ENCODE data around the gene UBASH3A. TPM values are rescaled to one million over a fixed set of nuclear protein-coding genes. Genes with fewer than 3 reads are reported as not detected.

The UBASH3A gene
- total and polyA plus RNA-seq, 7 donors = 0.06 to 0.21 TPM; not detected in 5

- no peak for ATAC-seq
- intact Hi-C loops (cut with DNase I) = no loop called here
These were observed 34.1 kb downstream of the UBASH3A start for GRCh38 chr21:42437786-42438185.

GRCh38 chr21:42438316-42439205 is 34.9 kb downstream of the UBASH3A start:
- Histone ChIP-seq H3K4me3 (no peak overlapping the region), H3K27me3 (ENCODE audit: insufficient read depth in 3 of 3, low read length in 2 of 3) (peaks cover 0 to 8% (median 3%) of the 10 kb centered on the region in 3 donors), H3K9me3 (no peaks in the 10 kb centered on the region), H3K27ac (no peak overlapping the region), H3K4me1 (no peaks in the 10 kb centered on the region), H3K36me3 (ENCODE audit: insufficient read depth in 1 of 2, low read depth in 1 of 2) (no peaks in the 10 kb centered on the region)
- intact Hi-C loops (cut with DNase I) = no loop called here
- ATAC-seq (no peak), DNase-seq (no peak)
- WGBS, 3 donors = 80 to 88% (median 80%) methylated on average over 25 of the region's 25 CpGs
- TF ChIP-seq, protein P1, sequence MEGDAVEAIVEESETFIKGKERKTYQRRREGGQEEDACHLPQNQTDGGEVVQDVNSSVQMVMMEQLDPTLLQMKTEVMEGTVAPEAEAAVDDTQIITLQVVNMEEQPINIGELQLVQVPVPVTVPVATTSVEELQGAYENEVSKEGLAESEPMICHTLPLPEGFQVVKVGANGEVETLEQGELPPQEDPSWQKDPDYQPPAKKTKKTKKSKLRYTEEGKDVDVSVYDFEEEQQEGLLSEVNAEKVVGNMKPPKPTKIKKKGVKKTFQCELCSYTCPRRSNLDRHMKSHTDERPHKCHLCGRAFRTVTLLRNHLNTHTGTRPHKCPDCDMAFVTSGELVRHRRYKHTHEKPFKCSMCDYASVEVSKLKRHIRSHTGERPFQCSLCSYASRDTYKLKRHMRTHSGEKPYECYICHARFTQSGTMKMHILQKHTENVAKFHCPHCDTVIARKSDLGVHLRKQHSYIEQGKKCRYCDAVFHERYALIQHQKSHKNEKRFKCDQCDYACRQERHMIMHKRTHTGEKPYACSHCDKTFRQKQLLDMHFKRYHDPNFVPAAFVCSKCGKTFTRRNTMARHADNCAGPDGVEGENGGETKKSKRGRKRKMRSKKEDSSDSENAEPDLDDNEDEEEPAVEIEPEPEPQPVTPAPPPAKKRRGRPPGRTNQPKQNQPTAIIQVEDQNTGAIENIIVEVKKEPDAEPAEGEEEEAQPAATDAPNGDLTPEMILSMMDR (IDR thresholded peaks at IDR 0.05) = no peak

More at GRCh38 chr21:42437786-42438185, 34.1 kb downstream of the UBASH3A start:
- H3K27ac ChIP-seq = no peak overlapping the region
- TF ChIP-seq, protein P1 (IDR thresholded peaks at IDR 0.05) = no peak
- no peak for DNase-seq
- H3K4me1 ChIP-seq = no peaks in the 10 kb centered on the region
- H3K27me3 ChIP-seq (ENCODE audit: insufficient read depth in 3 of 3, low read length in 2 of 3) = peaks cover 0 to 8% (median 3%) of the 10 kb centered on the region in 3 donors
- no peak overlapping the region for H3K4me3 ChIP-seq
- H3K36me3 ChIP-seq (ENCODE audit: insufficient read depth in 1 of 2, low read depth in 1 of 2) = no peaks in the 10 kb centered on the region
- H3K9me3 ChIP-seq = no peaks in the 10 kb centered on the region
- WGBS, 3 donors = 41 to 45% (median 43%) methylated on average over 8 of the region's 8 CpGs

DNA sequence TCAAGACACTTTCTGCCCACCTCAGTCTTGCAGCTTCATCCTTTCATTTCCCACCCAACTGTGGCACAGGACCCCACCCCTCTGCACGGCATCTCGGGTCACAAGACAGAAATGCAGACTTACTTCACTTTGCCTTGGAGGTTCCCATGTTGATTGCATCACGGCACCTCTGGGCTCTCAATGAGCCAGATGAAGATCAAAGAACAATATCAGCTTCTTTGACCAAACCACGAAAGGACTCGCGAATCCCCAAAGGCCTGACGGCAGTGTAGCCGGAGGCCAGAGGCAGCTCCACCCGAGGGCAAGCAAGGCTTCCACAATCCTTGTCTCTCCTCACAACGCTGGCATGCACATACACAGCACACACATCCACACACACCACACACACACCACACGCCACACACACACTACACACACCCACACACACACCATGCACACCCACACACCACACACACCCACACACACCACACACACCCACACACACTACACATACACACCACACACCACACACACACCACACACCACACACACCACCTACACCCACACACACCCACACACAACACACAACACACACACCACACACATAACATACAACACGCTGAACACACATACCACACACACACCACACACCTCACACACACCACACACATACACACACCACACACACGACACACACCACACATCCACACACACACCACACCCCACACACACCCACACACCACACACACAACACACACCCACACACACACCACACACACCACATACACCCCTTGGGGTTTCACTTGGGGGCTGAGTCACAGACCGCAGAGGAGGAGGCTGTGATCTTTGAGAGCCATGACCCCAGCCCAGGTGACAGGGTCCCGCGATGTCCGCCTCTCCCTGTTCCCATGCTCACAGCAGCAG is 35.8 kb downstream of the UBASH3A start:
- no peaks in the 10 kb centered on the region for H3K4me1 ChIP-seq
- ATAC-seq (no peak), DNase-seq (no peak)
- WGBS, 3 donors = 68 to 79% (median 68%) methylated on average over 17 of the region's 17 CpGs
- no peaks in the 10 kb centered on the region for H3K9me3 ChIP-seq
- intact Hi-C loops (cut with DNase I) = loop anchor here in 1 of 2 donors (10.0 kb wide), 1 partner anchor 295 kb away; no protein-coding TSS in a partner anchor
- H3K27ac ChIP-seq = no peak overlapping the region
- peaks cover 0 to 14% (median 3%) of the 10 kb centered on the region in 3 donors for H3K27me3 ChIP-seq (ENCODE audit: insufficient read depth in 3 of 3, low read length in 2 of 3)
- H3K4me3 ChIP-seq = no peak overlapping the region
- TF ChIP-seq, protein P1 (IDR thresholded peaks at IDR 0.05) = no peak
- H3K36me3 ChIP-seq (ENCODE audit: insufficient read depth in 1 of 2, low read depth in 1 of 2) = no peaks in the 10 kb centered on the region

GRCh38 chr21:42440187-42440792 is 36.6 kb downstream of the UBASH3A start:
- no peak overlapping the region for H3K4me3 ChIP-seq
- 65 to 76% (median 76%) methylated on average over 12 of the region's 12 CpGs for WGBS, 3 donors

More at GRCh38 chr21:42440187-42440792, 36.6 kb downstream of the UBASH3A start:
- no peaks in the 10 kb centered on the region for H3K9me3 ChIP-seq
- H3K4me1 ChIP-seq = no peaks in the 10 kb centered on the region
- H3K36me3 ChIP-seq (ENCODE audit: insufficient read depth in 1 of 2, low read depth in 1 of 2) = no peaks in the 10 kb centered on the region
- DNase-seq (no peak), ATAC-seq (no peak)
- TF ChIP-seq, protein P1 (IDR thresholded peaks at IDR 0.05) = no peak
- no peak overlapping the region for H3K27ac ChIP-seq
- H3K27me3 ChIP-seq (ENCODE audit: insufficient read depth in 3 of 3, low read length in 2 of 3) = peaks cover 0 to 14% (median 3%) of the 10 kb centered on the region in 3 donors
- intact Hi-C loops (cut with DNase I) = loop anchor here in 1 of 2 donors (10.0 kb wide), 1 partner anchor 295 kb away; no protein-coding TSS in a partner anchor
